Activated naive CD4-positive, alpha-beta T cell treated with anti-CD3 and anti-CD28 coated beads, Interleukin-2, amount 50 U/mL, for 24 hours (primary cell): ENCODE results near the gene PDZK1IP1.
A peak's percentile ranks its signal among the peaks of the same experiment; 100 is the strongest.

ENCODE experiments used
- H3K27ac Mint-ChIP-seq: one replicate; pipeline ENCODE4 v1.8.0; 2021; ENCODE audit warnings: mild to moderate bottlenecking, mixed read lengths
- H3K27me3 Mint-ChIP-seq: one replicate; pipeline ENCODE4 v1.8.0; 2021; ENCODE audit warnings: mixed read lengths
- H3K36me3 Mint-ChIP-seq: one replicate; pipeline ENCODE4 v1.8.0; 2021; ENCODE audit warnings: mixed read lengths
- H3K4me1 Mint-ChIP-seq: one replicate; pipeline ENCODE4 v1.8.0; 2021; ENCODE audit warnings: mixed read lengths
- H3K4me3 Mint-ChIP-seq: one replicate; pipeline ENCODE4 v1.8.0; 2021; ENCODE audit warnings: mild to moderate bottlenecking, mixed read lengths
- H3K9me3 Mint-ChIP-seq: one replicate; pipeline ENCODE4 v1.8.0; 2021; ENCODE audit warnings: mixed read lengths

Gene PDZK1IP1

GRCh38 chr1:47189844-47190508, at the start of gene PDZK1IP1:
TSS of gene PDZK1IP1 (minus strand) at chr1:47190036. CDS start at chr1:47189932, 104 bp downstream.
- Mint-ChIP-seq H3K4me1 (no peaks in the 10 kb centered on the region), H3K9me3 (no peaks in the 10 kb centered on the region), H3K27me3 (peaks cover 1% of the 10 kb centered on the region), H3K36me3 (no peaks in the 10 kb centered on the region), H3K4me3 (no peak within 1 kb of the TSS), H3K27ac (no peak within 1 kb of the TSS)

- Mint-ChIP-seq H3K4me1 (peaks cover 5% of the 10 kb centered on the region), H3K4me3 (no peak overlapping the region), H3K27ac (no peak overlapping the region), H3K9me3 (no peaks in the 10 kb centered on the region), H3K36me3 (no peaks in the 10 kb centered on the region), H3K27me3 (peaks cover 43% of the 10 kb centered on the region)
Measured at GRCh38 chr1:47238935-47239592, 49.2 kb upstream of the PDZK1IP1 start.

DNA sequence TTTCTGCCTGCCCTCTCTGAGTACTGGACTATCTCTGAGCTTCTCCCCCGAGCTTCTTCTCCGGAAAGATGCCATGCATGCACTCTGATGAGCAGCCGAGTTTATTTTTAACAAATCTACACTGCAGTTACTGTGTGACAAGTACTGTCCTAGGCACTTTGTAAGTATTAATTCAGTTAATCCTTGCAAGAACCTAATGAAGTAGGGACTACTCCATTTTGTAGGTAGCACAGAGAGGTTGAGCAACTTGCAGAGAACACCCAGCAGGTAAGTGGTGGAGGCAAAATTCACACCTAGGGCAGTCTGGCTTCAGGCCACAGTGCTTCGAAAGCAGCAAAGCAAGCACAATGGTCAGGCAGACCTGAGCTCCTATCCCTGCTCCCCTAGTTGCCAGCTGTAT, 46.0 kb upstream of the PDZK1IP1 start:
- no peaks in the 10 kb centered on the region for H3K36me3 Mint-ChIP-seq
- H3K4me3 Mint-ChIP-seq = no peak overlapping the region
- H3K9me3 Mint-ChIP-seq = no peaks in the 10 kb centered on the region
- H3K4me1 Mint-ChIP-seq = peaks cover 23% of the 10 kb centered on the region
- H3K27me3 Mint-ChIP-seq = peaks cover 49% of the 10 kb centered on the region
- H3K27ac Mint-ChIP-seq = no peak overlapping the region

GRCh38 chr1:47235241-47235681, 45.4 kb upstream of the PDZK1IP1 start:
- Mint-ChIP-seq H3K9me3 (no peaks in the 10 kb centered on the region), H3K4me1 (peaks cover 29% of the 10 kb centered on the region), H3K27ac (no peak overlapping the region), H3K27me3 (peaks cover 49% of the 10 kb centered on the region), H3K36me3 (no peaks in the 10 kb centered on the region), H3K4me3 (no peak overlapping the region)

GRCh38 chr1:47233186-47233585, 43.4 kb upstream of the PDZK1IP1 start:
- H3K4me1 Mint-ChIP-seq = peaks cover 35% of the 10 kb centered on the region
- H3K27me3 Mint-ChIP-seq = peaks cover 63% of the 10 kb centered on the region
- H3K9me3 Mint-ChIP-seq = no peaks in the 10 kb centered on the region
- no peak overlapping the region for H3K27ac Mint-ChIP-seq
- no peaks in the 10 kb centered on the region for H3K36me3 Mint-ChIP-seq
- H3K4me3 Mint-ChIP-seq = no peak overlapping the region

GRCh38 chr1:47232187-47232874, 42.5 kb upstream of the PDZK1IP1 start, which contains the start of gene TAL1:
TSS of gene TAL1 (minus strand) at chr1:47232225. CDS start at chr1:47225888, 6,337 bp downstream.
- Mint-ChIP-seq H3K27ac (peak within 1 kb of the TSS; percentile 1), H3K4me1 (peaks cover 35% of the 10 kb centered on the region), H3K4me3 (peak within 1 kb of the TSS; percentile 82), H3K36me3 (no peaks in the 10 kb centered on the region), H3K27me3 (peaks cover 64% of the 10 kb centered on the region), H3K9me3 (no peaks in the 10 kb centered on the region)

- H3K36me3 Mint-ChIP-seq = no peaks in the 10 kb centered on the region
- no peaks in the 10 kb centered on the region for H3K9me3 Mint-ChIP-seq
- peak overlapping the region; percentile 1 for H3K27ac Mint-ChIP-seq
- peaks cover 68% of the 10 kb centered on the region for H3K27me3 Mint-ChIP-seq
- peaks cover 35% of the 10 kb centered on the region for H3K4me1 Mint-ChIP-seq
- peak overlapping the region; percentile 82 for H3K4me3 Mint-ChIP-seq
Measured at GRCh38 chr1:47231301-47232186, 41.7 kb upstream of the PDZK1IP1 start.

DNA sequence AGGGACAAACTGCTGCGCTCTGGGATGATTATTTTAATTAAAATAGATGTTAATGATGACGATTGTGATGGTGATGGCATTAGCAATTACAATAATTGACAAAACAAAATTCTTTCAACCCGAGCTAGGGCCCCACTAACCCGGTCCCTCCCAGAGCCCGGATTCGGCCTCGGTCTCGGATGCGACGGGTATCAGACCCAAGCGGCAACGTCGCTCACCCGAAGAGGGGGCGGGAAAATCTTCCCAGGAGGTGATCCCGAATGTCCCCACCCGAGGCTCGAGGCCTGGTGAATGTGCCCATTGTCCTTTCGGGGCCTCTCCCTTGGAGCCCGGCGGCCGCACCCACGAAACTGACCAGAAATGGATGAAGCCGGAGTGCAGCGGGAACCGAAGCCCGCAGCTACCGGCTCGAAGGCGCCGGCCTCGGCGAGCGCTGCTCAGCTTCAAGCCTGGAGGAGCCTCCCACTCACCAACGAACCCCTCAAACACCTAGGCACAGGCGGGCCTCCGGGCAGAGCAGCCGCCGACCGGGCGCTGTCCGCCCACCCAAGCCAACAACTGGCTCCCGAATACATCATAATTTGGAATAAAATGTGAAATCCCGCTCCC, 41.0 kb upstream of the PDZK1IP1 start:
- Mint-ChIP-seq H3K9me3 (no peaks in the 10 kb centered on the region), H3K27ac (no peak overlapping the region), H3K36me3 (no peaks in the 10 kb centered on the region), H3K4me3 (peak overlapping the region; percentile 82), H3K27me3 (peaks cover 69% of the 10 kb centered on the region), H3K4me1 (peaks cover 39% of the 10 kb centered on the region)

DNA sequence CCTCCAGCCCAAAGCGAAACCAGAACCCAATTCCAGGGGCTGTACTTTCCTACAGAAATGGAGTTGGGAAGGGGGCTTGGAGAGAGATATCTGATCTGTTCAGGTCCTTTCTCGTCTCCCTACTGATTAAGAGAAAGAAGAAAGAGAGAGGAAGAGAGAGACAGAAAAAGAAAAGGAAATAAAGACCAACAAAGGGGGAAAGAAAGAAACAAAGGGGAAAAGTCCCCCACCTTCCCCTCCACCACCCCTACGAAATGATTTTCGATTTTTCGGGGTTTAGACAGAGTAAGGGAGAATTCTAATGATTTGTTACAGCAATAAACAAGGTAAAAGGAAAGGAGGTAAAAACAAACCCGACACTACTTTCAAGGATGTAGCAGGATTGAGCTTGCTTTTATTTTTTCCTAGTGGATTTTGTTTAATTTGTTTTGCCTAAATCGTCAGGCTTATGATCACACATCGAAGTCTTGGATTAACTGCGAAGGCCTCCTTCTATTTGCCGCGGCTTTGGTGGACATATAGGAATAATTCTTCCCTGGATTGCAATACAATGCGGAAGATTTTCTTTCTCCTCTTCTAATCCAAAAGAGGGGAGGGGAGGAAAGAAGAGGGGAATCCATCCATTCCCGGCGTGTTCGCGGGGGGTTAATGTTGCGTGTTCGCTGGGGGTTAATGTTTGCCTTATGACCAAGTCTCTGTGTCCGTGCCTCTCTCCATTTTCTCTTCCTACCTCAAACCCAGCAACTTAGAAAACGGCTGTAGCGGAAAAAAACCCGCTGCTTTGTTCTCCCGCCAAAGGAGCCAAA, 40.3 kb upstream of the PDZK1IP1 start:
- Mint-ChIP-seq H3K36me3 (no peaks in the 10 kb centered on the region), H3K27ac (no peak overlapping the region), H3K27me3 (peaks cover 71% of the 10 kb centered on the region), H3K4me1 (peaks cover 41% of the 10 kb centered on the region), H3K9me3 (no peaks in the 10 kb centered on the region), H3K4me3 (peak overlapping the region; percentile 82)

DNA sequence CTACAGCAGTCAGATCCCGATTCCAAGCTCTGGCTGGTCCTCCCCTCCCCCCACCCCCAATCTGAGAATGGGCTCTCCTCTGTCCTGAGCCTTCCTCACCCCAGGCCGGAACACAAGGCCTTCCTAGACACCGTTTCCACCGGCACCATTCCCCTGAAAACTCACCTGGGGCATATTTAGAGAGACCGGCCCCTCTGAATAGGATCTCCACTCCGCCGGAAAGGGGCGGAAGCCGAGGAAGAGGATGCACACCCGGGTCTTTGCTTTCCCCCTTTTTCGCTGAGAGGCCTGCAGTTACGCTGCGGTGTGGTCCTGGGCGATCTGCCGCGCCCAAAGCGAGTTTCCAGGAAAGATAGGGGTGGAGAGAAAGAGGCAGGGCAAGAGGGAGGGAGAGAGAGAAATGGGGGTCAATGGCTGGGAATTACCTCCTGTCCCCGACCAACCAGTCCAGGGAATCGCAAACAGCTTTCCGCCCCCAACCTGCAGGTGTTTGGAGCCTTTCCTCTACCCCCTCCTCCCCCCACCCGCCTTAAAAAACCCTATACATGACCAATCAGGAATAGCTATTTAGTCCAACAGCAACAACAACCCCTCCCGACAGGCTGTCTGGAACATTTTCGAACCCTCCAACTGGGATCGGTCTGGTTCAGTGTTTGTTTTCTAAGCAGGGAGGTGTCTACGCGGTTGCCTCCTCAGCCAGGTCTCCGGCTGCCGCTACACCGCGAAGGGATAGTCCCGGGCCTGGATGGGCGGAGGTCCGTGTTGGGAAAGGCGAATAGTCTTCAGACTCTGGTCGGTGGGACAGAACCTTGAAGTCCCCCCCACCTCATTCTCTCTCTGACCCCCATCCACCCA, 39.4 kb upstream of the PDZK1IP1 start:
- Mint-ChIP-seq H3K36me3 (no peaks in the 10 kb centered on the region), H3K27ac (no peak overlapping the region), H3K27me3 (peaks cover 67% of the 10 kb centered on the region), H3K9me3 (no peaks in the 10 kb centered on the region), H3K4me1 (peaks cover 41% of the 10 kb centered on the region), H3K4me3 (peak overlapping the region; percentile 82)

GRCh38 chr1:47228644-47229030, 38.8 kb upstream of the PDZK1IP1 start:
- Mint-ChIP-seq H3K27ac (no peak overlapping the region), H3K4me1 (peaks cover 41% of the 10 kb centered on the region), H3K36me3 (no peaks in the 10 kb centered on the region), H3K4me3 (no peak overlapping the region), H3K27me3 (peaks cover 61% of the 10 kb centered on the region), H3K9me3 (no peaks in the 10 kb centered on the region)

- H3K27me3 Mint-ChIP-seq = peaks cover 50% of the 10 kb centered on the region
- no peaks in the 10 kb centered on the region for H3K36me3 Mint-ChIP-seq
- peaks cover 36% of the 10 kb centered on the region for H3K4me1 Mint-ChIP-seq
- H3K4me3 Mint-ChIP-seq = no peak overlapping the region
- H3K9me3 Mint-ChIP-seq = no peaks in the 10 kb centered on the region
- H3K27ac Mint-ChIP-seq = no peak overlapping the region
Measured at GRCh38 chr1:47227341-47228232, 37.8 kb upstream of the PDZK1IP1 start.

DNA sequence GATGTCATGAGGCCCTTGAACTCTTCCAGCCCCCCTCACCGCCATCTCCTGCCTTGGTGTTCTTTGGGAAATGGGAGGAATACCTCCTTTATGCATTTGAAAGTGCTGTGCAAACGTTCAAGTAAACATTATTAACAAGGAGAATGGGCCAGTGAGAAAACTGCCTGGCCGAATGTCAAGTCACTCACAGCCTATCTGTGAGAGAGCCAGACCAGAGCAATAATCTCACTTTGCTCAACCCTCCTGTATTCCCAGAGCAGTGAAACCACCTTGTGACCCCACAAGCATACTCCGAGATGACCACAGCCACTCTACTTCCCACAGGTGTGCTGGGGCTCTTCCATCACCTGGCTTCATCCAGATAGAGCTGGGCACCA, 37.0 kb upstream of the PDZK1IP1 start:
- H3K27ac Mint-ChIP-seq = no peak overlapping the region
- H3K27me3 Mint-ChIP-seq = peaks cover 46% of the 10 kb centered on the region
- H3K4me3 Mint-ChIP-seq = no peak overlapping the region

More for the DNA sequence above, 37.0 kb upstream of the PDZK1IP1 start:
- Mint-ChIP-seq H3K4me1 (peaks cover 32% of the 10 kb centered on the region), H3K9me3 (no peaks in the 10 kb centered on the region), H3K36me3 (no peaks in the 10 kb centered on the region)
